ENCODE data around the gene PLS1. TPM values are rescaled to one million over a fixed set of nuclear protein-coding genes. Genes with fewer than 3 reads are reported as not detected.

The PLS1 gene
- total RNA-seq, 1 donor from 2014 or later, result 1.2 TPM

GRCh38 chr3:142638291-142638690 is 42.1 kb downstream of the PLS1 start:
- no peak for DNase-seq (ENCODE audit: low spot score)

- no peak for DNase-seq (ENCODE audit: low spot score)
These were observed 45.3 kb downstream of the PLS1 start for GRCh38 chr3:142641504-142641903.

- no peak for DNase-seq (ENCODE audit: low spot score)
These were observed 46.8 kb downstream of the PLS1 start for GRCh38 chr3:142642956-142643355.

- no peak for DNase-seq (ENCODE audit: low spot score)
These were observed 48.3 kb downstream of the PLS1 start for GRCh38 chr3:142644502-142644901.

GRCh38 chr3:142645236-142645793 is 49.1 kb downstream of the PLS1 start:
- DNase-seq (ENCODE audit: low spot score), result no peak

GRCh38 chr3:142646020-142646785 is 50.0 kb downstream of the PLS1 start:
- DNase-seq (ENCODE audit: low spot score), result no peak

- DNase-seq (ENCODE audit: low spot score), result no peak
These were observed 51.7 kb downstream of the PLS1 start for GRCh38 chr3:142647856-142648255.

GRCh38 chr3:142648950-142649349 is 52.8 kb downstream of the PLS1 start:
- no peak for DNase-seq (ENCODE audit: low spot score)

GRCh38 chr3:142650001-142650693 is 54.0 kb downstream of the PLS1 start:
- DNase-seq (ENCODE audit: low spot score), result no peak

GRCh38 chr3:142651711-142652110 is 55.5 kb downstream of the PLS1 start:
- no peak for DNase-seq (ENCODE audit: low spot score)

- no peak for DNase-seq (ENCODE audit: low spot score)
These were observed 56.7 kb downstream of the PLS1 start for GRCh38 chr3:142652826-142653292.

- no peak for DNase-seq (ENCODE audit: low spot score)
These were observed 60.4 kb downstream of the PLS1 start for GRCh38 chr3:142656575-142656974.

GRCh38 chr3:142657033-142657432 is 60.8 kb downstream of the PLS1 start:
- DNase-seq (ENCODE audit: low spot score), result no peak

- no peak for DNase-seq (ENCODE audit: low spot score)
These were observed 64.2 kb downstream of the PLS1 start for GRCh38 chr3:142660383-142660782.

GRCh38 chr3:142660893-142661292 is 64.7 kb downstream of the PLS1 start:
- DNase-seq (ENCODE audit: low spot score), result no peak

GRCh38 chr3:142663865-142664264 is 67.7 kb downstream of the PLS1 start:
- DNase-seq (ENCODE audit: low spot score), result no peak

GRCh38 chr3:142664311-142664710 is 68.1 kb downstream of the PLS1 start:
- DNase-seq (ENCODE audit: low spot score), result no peak

- no peak for DNase-seq (ENCODE audit: low spot score)
These were observed 68.6 kb downstream of the PLS1 start for GRCh38 chr3:142664819-142665218.

- no peak for DNase-seq (ENCODE audit: low spot score)
These were observed 73.9 kb downstream of the PLS1 start for GRCh38 chr3:142670120-142670519.

GRCh38 chr3:142676151-142676550 is 80.0 kb downstream of the PLS1 start:
- DNase-seq (ENCODE audit: low spot score), result no peak

GRCh38 chr3:142680710-142681109 is 84.5 kb downstream of the PLS1 start:
- DNase-seq (ENCODE audit: low spot score), result no peak

- no peak for DNase-seq (ENCODE audit: low spot score)
These were observed 94.4 kb downstream of the PLS1 start for GRCh38 chr3:142690613-142691012.

- DNase-seq (ENCODE audit: low spot score), result no peak
These were observed 95.3 kb downstream of the PLS1 start for GRCh38 chr3:142691527-142691926.

All from umbilical cord (tissue), 2 donors.